GM06990 (cell line): ENCODE results near the gene LDLRAD1.

Experiments used
- DNase-seq: peaks from one replicate; pipeline ENCODE4 v3.0.0-alpha.2; 2011; ENCODE audit not compliant: insufficient read length; ENCODE audit errors: extremely low read depth
- H3K27me3 ChIP-seq: replicated peaks from 2 replicates; pipeline ENCODE4 v1.6.0; 2011; ENCODE audit warnings: low read length; ENCODE audit not compliant: control insufficient read depth, insufficient read depth
- H3K36me3 ChIP-seq: 2 replicates; pipeline ENCODE4 v1.5.1; 2011; ENCODE audit warnings: low read length; ENCODE audit not compliant: control insufficient read depth, insufficient read depth
- H3K4me3 ChIP-seq: replicated peaks from 2 replicates; pipeline ENCODE4 v1.5.1; 2011; ENCODE audit warnings: low read depth, mild to moderate bottlenecking, control low read depth, low read length
- TF ChIP-seq, protein P1 (sequence below): IDR thresholded peaks from 2 replicates; pipeline ENCODE4 v1.5.1; 2011; ENCODE audit warnings: low read length, control low read depth, mild to moderate bottlenecking, inconsistent platforms; ENCODE audit not compliant: insufficient read depth, poor library complexity, severe bottlenecking

The LDLRAD1 gene

DNA sequence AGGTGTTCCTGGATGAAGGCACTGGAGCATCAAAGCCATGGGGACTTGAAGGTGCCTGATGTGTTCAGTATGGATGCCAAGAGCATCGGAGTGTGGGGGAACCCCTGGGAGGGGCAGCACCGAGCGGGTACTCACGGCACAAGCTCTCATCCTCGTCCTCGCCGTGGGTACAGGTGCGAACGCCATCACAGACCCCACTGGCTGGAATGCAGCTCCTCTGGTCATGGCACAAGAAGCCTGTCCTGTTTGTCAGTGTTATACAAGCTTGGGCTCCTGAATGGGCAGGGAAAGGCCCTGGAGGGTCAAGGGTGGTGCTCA is 6.0 kb downstream of the LDLRAD1 start:
- TF ChIP-seq, protein P1, sequence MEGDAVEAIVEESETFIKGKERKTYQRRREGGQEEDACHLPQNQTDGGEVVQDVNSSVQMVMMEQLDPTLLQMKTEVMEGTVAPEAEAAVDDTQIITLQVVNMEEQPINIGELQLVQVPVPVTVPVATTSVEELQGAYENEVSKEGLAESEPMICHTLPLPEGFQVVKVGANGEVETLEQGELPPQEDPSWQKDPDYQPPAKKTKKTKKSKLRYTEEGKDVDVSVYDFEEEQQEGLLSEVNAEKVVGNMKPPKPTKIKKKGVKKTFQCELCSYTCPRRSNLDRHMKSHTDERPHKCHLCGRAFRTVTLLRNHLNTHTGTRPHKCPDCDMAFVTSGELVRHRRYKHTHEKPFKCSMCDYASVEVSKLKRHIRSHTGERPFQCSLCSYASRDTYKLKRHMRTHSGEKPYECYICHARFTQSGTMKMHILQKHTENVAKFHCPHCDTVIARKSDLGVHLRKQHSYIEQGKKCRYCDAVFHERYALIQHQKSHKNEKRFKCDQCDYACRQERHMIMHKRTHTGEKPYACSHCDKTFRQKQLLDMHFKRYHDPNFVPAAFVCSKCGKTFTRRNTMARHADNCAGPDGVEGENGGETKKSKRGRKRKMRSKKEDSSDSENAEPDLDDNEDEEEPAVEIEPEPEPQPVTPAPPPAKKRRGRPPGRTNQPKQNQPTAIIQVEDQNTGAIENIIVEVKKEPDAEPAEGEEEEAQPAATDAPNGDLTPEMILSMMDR = no peak

DNA sequence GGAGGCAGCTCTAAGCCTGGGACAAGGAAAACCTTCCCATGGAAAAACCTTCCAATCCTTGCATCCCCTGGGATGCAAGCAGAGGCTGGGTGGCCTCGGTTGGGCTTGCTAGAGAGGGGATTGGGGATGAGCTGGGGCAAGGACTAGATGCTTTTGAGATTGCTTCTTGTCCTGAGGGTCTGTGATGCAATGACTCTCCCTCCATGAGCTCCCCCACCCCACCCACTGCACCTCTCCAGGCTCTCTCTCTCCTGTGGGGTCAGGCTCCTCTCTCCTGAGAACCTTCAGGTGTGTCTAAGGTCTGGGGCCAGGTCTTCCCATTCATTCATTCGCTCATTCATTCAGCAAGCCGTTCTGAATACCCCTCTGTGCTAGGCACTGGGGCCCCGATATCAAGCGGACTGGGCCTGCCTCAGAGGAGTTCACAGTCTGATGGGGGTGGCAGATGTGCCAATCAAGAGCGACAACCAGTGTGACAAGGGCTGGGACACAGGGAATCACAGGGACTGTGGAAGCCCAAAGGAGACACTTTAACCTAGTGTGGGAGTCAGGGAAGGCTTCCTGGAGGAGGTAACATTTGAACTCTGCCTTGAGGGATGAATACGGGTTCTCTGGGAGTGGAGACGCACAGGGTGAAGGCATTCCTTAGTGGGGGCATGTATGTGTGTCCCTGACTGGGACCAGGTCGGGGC is 6.5 kb downstream of the LDLRAD1 start:
- peaks cover 5% of the 10 kb centered on the region for H3K27me3 ChIP-seq
- no peaks in the 10 kb centered on the region for H3K36me3 ChIP-seq
- H3K4me3 ChIP-seq = no peak overlapping the region
- no peak for DNase-seq
- TF ChIP-seq, protein P1 = no peak

More for the DNA sequence above, 6.0 kb downstream of the LDLRAD1 start:
- peaks cover 5% of the 10 kb centered on the region for H3K27me3 ChIP-seq
- H3K36me3 ChIP-seq = no peaks in the 10 kb centered on the region
- no peak for DNase-seq
- no peak overlapping the region for H3K4me3 ChIP-seq

DNA sequence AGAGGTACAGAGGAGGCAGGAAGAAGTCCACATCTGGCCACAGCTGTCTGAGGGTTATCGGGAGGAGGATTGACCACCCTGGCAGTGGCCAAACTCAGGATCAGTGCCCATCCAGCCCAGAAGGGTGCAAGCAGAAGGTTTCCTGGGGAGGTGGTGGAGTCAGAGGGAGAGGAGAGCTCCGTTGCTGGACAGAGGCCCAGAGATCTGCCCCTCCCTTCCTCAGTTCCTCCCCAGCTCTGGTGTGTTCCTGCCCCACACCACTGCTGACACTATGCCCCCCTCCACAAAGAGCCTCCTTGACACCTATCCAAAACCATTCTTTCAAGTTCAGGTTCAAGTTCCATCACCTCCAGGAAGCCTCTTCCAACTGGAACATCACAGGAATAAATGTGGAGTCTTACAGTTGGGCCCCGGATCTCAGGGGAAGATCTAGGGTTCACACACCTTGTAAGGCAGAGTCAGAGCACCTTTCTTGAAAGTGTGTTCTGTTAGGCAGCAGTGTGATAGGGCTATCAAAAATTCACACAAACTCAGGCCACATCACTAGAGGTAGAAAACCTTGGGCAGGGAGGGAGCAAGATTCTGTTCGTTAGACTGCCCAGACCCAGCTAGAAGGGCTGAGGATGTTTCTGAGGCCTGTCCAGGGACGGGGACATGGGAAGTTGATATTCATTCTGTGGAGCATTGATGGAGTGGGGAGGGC is 7.4 kb downstream of the LDLRAD1 start:
- Histone ChIP-seq H3K4me3 (no peak overlapping the region), H3K36me3 (no peaks in the 10 kb centered on the region), H3K27me3 (peaks cover 3% of the 10 kb centered on the region; the same call in 1 of the 2 replicates)
- no peak for DNase-seq
- TF ChIP-seq, protein P1 = no peak

DNA sequence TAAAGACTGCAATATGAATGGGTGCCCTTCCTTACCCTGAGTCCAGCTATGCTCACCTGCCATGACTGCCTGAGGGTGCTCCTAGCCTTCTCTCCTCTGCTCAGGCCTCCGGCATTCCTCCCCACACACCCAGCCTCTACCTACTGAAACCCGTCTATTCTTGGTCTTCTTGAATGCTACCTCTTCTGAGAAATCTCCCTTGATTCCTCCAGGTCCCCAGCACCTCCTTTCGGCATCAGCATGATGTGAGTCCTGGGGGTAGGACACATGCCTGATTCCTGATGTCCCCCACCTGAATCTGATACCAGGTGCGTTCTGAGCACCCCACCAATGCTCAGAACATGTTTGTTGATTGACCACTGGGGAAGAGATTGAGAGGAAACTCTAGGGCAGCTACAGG is 8.6 kb downstream of the LDLRAD1 start:
- Histone ChIP-seq H3K27me3 (peaks cover 1% of the 10 kb centered on the region; the same call in 1 of the 2 replicates), H3K4me3 (no peak overlapping the region), H3K36me3 (no peaks in the 10 kb centered on the region)
- no peak for DNase-seq
- TF ChIP-seq, protein P1 = no peak

DNA sequence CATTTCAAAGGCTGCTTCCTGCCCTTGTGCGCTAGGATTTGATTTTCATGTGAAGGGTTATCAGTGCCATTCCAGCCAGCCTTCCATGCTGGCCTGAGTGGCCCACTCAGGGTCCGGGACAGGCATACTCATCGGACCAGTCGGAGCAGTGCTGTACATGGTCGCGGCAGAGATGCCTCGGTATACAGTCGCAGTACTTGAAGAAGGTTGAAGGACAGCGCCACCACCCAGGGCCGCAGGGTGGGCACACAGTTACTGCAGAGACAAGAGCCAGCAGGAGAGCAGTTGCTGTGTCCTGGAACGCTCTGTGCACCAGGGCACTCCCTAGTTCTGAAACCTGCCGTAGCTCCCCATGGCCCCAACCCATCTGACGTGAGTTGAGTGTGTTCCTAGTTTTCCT is 9.1 kb downstream of the LDLRAD1 start:
- H3K4me3 ChIP-seq = no peak overlapping the region
- TF ChIP-seq, protein P1 = no peak
- no peak for DNase-seq
- H3K27me3 ChIP-seq = peaks cover 1% of the 10 kb centered on the region; the same call in 1 of the 2 replicates
- H3K36me3 ChIP-seq = no peaks in the 10 kb centered on the region
